GM18505 (cell line): ENCODE results near the gene WRAP73.
"Not testable (repeated sequence)": the region's sequence is repeated elsewhere in the genome, so short reads cannot be mapped to it uniquely, and the experiment has no call there.

Source experiments
- ATAC-seq: cut with Tn5 transposase; IDR thresholded peaks from one replicate; pipeline ENCODE4 v1.9.1; 2021; ENCODE audit not compliant: unreplicated experiment
- POLR2A ChIP-seq: IDR thresholded peaks from 4 replicates; pipeline ENCODE4 v1.6.1; 2011; ENCODE audit warnings: borderline replicate concordance; ENCODE audit not compliant: insufficient read depth, insufficient read length; ENCODE audit errors: extremely low read depth

WRAP73 gene

GRCh38 chr1:3631320-3632260, 18.3 kb downstream of the WRAP73 start:
- TF ChIP-seq POLR2A, result no peak
- no peak for ATAC-seq

GRCh38 chr1:3630914-3631313, 19.0 kb downstream of the WRAP73 start:
- no peak for TF ChIP-seq POLR2A
- no peak for ATAC-seq

GRCh38 chr1:3630161-3630611, 19.7 kb downstream of the WRAP73 start:
- ATAC-seq, result no peak
- no peak for TF ChIP-seq POLR2A

- ATAC-seq, result no peak
- no peak for TF ChIP-seq POLR2A
These were observed 20.2 kb downstream of the WRAP73 start for GRCh38 chr1:3629561-3630160.

- ATAC-seq, result no peak
- TF ChIP-seq POLR2A, result no peak
These were observed 21.5 kb downstream of the WRAP73 start for GRCh38 chr1:3628445-3628844.

GRCh38 chr1:3627515-3628253, 22.2 kb downstream of the WRAP73 start:
- no peak for TF ChIP-seq POLR2A
- no peak for ATAC-seq

GRCh38 chr1:3626025-3626424, 23.9 kb downstream of the WRAP73 start:
- TF ChIP-seq POLR2A, result no peak
- no peak for ATAC-seq

GRCh38 chr1:3625151-3625907, 24.6 kb downstream of the WRAP73 start:
- TF ChIP-seq POLR2A, result no peak
- peak; percentile 11 for ATAC-seq

- TF ChIP-seq POLR2A, result no peak
- ATAC-seq, result peak; percentile 89
These were observed 25.4 kb downstream of the WRAP73 start, which contains the start of gene TPRG1L for GRCh38 chr1:3624200-3625136. TPRG1L (plus strand) TSS chr1:3625015; CDS start chr1:3625073, 58 bp downstream.

- no peak for TF ChIP-seq POLR2A
- no peak for ATAC-seq
These were observed 26.3 kb downstream of the WRAP73 start for GRCh38 chr1:3623441-3624199.

- not testable (repeated sequence) for ATAC-seq
These were observed 27.8 kb downstream of the WRAP73 start for GRCh38 chr1:3622102-3622501.

GRCh38 chr1:3621151-3621671, 28.7 kb downstream of the WRAP73 start:
- not testable (repeated sequence) for ATAC-seq
